ENCODE data around the gene FGF1.

FGF1 gene

GRCh38 chr5:142690667-142691066, 4.8 kb upstream of the FGF1 start:
- no peak for DNase-seq (ENCODE audit: low read depth in 1 of 2, low spot score in 1 of 2)
- TF ChIP-seq JUND (IDR thresholded peaks at IDR 0.05; ENCODE audit: low read depth): no peak
- in situ Hi-C loops (cut with HindIII; ENCODE audit: low pct_unique_long_range_greater_than_20kb, low sequenced_read_pairs): no loop called here

GRCh38 chr5:142689081-142689480, 3.2 kb upstream of the FGF1 start:
- DNase-seq (ENCODE audit: low read depth in 1 of 2, low spot score in 1 of 2): no peak
- in situ Hi-C loops (cut with HindIII; ENCODE audit: low pct_unique_long_range_greater_than_20kb, low sequenced_read_pairs): no loop called here

GRCh38 chr5:142688281-142688989, 2.5 kb upstream of the FGF1 start:
- no peak for TF ChIP-seq JUND (IDR thresholded peaks at IDR 0.05; ENCODE audit: low read depth)
- DNase-seq (ENCODE audit: low read depth in 1 of 2, low spot score in 1 of 2): no peak
- in situ Hi-C loops (cut with HindIII; ENCODE audit: low pct_unique_long_range_greater_than_20kb, low sequenced_read_pairs): no loop called here

More at GRCh38 chr5:142689081-142689480, 3.2 kb upstream of the FGF1 start:
- TF ChIP-seq JUND (IDR thresholded peaks at IDR 0.05; ENCODE audit: low read depth): no peak

- no peak for TF ChIP-seq JUND (IDR thresholded peaks at IDR 0.05; ENCODE audit: low read depth)
- in situ Hi-C loops (cut with HindIII; ENCODE audit: low pct_unique_long_range_greater_than_20kb, low sequenced_read_pairs): no loop called here
These were observed 1.1 kb upstream of the FGF1 start for GRCh38 chr5:142686968-142687367.

GRCh38 chr5:142686210-142686734, 382 bp upstream of the FGF1 start:
- TF ChIP-seq JUND (IDR thresholded peaks at IDR 0.05; ENCODE audit: low read depth): no peak
- in situ Hi-C loops (cut with HindIII; ENCODE audit: low pct_unique_long_range_greater_than_20kb, low sequenced_read_pairs): no loop called here
- DNase-seq (ENCODE audit: low read depth in 1 of 2, low spot score in 1 of 2): no peak

More at GRCh38 chr5:142686968-142687367, 1.1 kb upstream of the FGF1 start:
- no peak for DNase-seq (ENCODE audit: low read depth in 1 of 2, low spot score in 1 of 2)

- TF ChIP-seq JUND (IDR thresholded peaks at IDR 0.05; ENCODE audit: low read depth): no peak
- DNase-seq (ENCODE audit: low read depth in 1 of 2, low spot score in 1 of 2): no peak
- in situ Hi-C loops (cut with HindIII; ENCODE audit: low pct_unique_long_range_greater_than_20kb, low sequenced_read_pairs): no loop called here
These were observed 1.3 kb downstream of the FGF1 start for GRCh38 chr5:142684508-142685041.

- TF ChIP-seq JUND (IDR thresholded peaks at IDR 0.05; ENCODE audit: low read depth): no peak
- no peak for DNase-seq (ENCODE audit: low read depth in 1 of 2, low spot score in 1 of 2)
- in situ Hi-C loops (cut with HindIII; ENCODE audit: low pct_unique_long_range_greater_than_20kb, low sequenced_read_pairs): no loop called here
These were observed 1.9 kb downstream of the FGF1 start for GRCh38 chr5:142683881-142684505.

- TF ChIP-seq JUND (IDR thresholded peaks at IDR 0.05; ENCODE audit: low read depth): no peak
- DNase-seq (ENCODE audit: low read depth in 1 of 2, low spot score in 1 of 2): no peak
- in situ Hi-C loops (cut with HindIII; ENCODE audit: low pct_unique_long_range_greater_than_20kb, low sequenced_read_pairs): no loop called here
These were observed 2.8 kb downstream of the FGF1 start for GRCh38 chr5:142683116-142683515.

GRCh38 chr5:142680605-142681259, 5.2 kb downstream of the FGF1 start:
- in situ Hi-C loops (cut with HindIII; ENCODE audit: low pct_unique_long_range_greater_than_20kb, low sequenced_read_pairs): no loop called here
- no peak for TF ChIP-seq JUND (IDR thresholded peaks at IDR 0.05; ENCODE audit: low read depth)
- peak in 1 of 2 experiments; percentile 67 for DNase-seq (ENCODE audit: low read depth in 1 of 2, low spot score in 1 of 2)

GRCh38 chr5:142679744-142680143, 6.1 kb downstream of the FGF1 start:
- in situ Hi-C loops (cut with HindIII; ENCODE audit: low pct_unique_long_range_greater_than_20kb, low sequenced_read_pairs): no loop called here
- no peak for DNase-seq (ENCODE audit: low read depth in 1 of 2, low spot score in 1 of 2)
- TF ChIP-seq JUND (IDR thresholded peaks at IDR 0.05; ENCODE audit: low read depth): no peak

GRCh38 chr5:142678529-142678928, 7.4 kb downstream of the FGF1 start:
- no peak for TF ChIP-seq JUND (IDR thresholded peaks at IDR 0.05; ENCODE audit: low read depth)
- in situ Hi-C loops (cut with HindIII; ENCODE audit: low pct_unique_long_range_greater_than_20kb, low sequenced_read_pairs): no loop called here

GRCh38 chr5:142677198-142677597, 8.7 kb downstream of the FGF1 start:
- in situ Hi-C loops (cut with HindIII; ENCODE audit: low pct_unique_long_range_greater_than_20kb, low sequenced_read_pairs): no loop called here
- no peak for DNase-seq (ENCODE audit: low read depth in 1 of 2, low spot score in 1 of 2)
- TF ChIP-seq JUND (IDR thresholded peaks at IDR 0.05; ENCODE audit: low read depth): no peak

More at GRCh38 chr5:142678529-142678928, 7.4 kb downstream of the FGF1 start:
- no peak for DNase-seq (ENCODE audit: low read depth in 1 of 2, low spot score in 1 of 2)

- DNase-seq (ENCODE audit: low read depth in 1 of 2, low spot score in 1 of 2): no peak
- TF ChIP-seq JUND (IDR thresholded peaks at IDR 0.05; ENCODE audit: low read depth): no peak
- in situ Hi-C loops (cut with HindIII; ENCODE audit: low pct_unique_long_range_greater_than_20kb, low sequenced_read_pairs): no loop called here
These were observed 9.6 kb downstream of the FGF1 start for GRCh38 chr5:142676318-142676717.
